ENCODE data around the gene FBRSL1.
A peak's percentile ranks its signal among the peaks of the same experiment; 100 is the strongest.

FBRSL1 gene

DNA sequence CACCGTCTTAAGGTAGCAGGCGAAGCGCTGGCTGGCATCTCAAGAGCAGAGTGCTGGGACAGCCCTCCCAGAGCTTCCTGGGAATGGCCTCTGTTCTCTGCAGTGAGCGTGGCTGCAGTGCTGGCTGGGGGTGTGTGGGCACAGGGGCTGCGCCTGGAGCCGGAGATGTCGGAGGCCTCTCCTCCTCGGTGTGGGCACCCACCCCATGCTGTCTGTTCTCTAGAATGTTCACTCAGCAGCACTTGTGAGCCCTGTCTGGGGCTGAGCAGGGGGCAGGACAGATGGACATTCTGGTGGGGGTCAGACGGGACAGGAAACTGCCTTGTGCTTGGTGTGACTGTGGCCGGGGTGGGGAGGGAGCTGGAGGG, 15.9 kb downstream of the FBRSL1 start:
- no peak overlapping the region for H3K4me3 ChIP-seq (ENCODE audit: low read depth, low read length)
- DNase-seq (ENCODE audit: low read depth) = no peak

DNA sequence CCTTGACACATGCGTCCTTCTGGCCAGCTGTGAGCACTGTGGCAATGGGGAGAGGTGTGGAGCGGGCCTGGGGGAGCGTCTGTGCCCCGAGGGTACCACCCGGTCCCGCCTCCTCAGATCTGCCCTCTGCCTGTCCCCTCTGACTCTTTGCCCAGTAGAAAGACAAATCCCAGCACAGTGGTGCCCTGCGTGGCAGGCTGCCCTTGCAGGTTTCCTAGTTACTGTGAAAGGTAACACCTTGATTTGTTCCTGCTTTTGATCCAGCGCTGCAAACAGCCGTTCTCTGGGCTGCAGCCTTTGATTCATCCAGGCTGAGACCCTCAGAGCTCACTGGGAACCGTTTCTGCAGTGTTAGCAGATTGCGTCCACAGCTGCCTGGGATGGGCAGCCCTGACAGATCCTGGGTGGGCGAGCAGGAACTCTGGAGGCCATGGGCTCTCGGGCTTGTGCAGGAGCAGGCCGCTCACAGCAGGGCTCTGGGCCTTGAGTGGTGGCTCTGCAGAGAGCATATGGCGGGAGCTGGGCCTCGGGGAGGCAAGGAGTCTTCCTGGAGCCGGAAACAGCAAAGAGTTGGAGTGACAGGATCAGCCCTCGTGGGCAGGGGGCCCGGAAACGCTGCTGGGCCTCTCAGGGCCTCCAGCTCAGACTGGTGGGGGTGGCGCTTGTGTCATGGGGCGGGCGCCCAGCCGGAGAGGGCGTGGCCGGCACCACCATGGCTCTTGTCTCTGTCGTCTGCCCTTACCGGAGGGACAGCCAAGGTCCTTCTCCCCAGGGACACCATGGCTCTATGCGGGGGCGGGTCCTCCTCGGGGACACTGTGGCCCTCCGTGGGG, 16.6 kb downstream of the FBRSL1 start:
- H3K4me3 ChIP-seq (ENCODE audit: low read depth, low read length) = peak overlapping the region; percentile 13
- peak; percentile 35 for DNase-seq (ENCODE audit: low read depth)

DNA sequence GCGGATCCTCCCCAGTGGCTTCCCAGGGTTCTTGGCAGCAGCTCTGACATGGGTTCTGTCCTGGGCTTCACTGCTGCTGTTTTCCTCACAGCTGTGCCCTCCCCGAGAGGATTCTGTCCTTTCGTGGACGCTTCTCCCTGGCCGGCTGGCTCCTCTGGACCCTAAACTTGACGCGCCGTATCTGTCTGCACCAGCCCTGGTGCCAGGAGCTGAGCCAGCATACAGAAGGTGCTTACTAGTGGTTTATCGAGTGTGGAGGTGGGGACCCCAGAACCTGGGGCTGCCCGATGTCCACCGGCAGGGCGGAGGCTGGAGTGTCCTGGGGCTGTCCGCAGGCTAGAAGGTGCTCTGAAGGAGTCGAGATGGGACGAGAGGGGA, 17.2 kb downstream of the FBRSL1 start:
- H3K4me3 ChIP-seq (ENCODE audit: low read depth, low read length) = peak overlapping the region; percentile 13
- DNase-seq (ENCODE audit: low read depth) = no peak

DNA sequence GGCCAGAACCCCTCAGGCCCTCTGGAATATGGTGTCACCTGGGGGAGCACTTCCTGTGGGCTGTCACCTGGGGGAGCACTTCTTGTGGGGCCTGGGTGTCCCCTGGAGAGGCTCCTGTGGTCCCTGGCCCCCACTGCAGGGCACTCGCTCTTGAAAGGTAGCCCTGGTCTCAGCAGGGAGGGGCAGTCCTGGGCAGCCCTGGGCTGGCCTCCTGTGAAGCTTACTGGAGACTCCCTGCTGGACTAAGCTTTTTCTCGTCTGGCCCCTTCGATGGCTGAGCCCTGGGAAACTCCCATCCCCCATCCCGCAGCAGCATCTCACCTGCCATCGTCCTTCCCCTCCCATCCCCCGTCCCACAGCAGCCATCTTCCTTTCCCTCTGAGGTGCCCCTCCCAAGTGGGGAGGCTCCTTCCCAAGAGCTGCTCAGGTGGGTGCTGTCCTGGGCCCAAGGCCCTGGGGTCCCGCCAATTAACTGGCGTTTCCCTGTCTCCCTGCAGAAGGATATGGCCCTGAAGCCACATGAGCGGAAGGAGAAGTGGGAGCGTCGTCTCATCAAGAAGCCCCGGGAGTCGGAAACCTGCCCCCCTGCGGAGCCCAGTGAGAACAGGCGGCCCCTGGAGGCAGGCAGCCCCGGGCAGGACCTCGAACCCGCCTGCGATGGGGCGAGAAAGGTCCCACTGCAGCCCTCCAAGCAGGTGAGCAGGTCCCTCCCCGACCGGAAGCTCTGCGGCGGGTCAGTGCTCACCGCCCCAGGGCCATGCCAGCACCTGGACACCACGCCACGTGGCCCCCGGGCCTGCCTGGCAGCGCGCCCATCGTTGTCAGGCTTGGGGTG, 17.9 kb downstream of the FBRSL1 start:
- DNase-seq (ENCODE audit: low read depth) = no peak
- H3K4me3 ChIP-seq (ENCODE audit: low read depth, low read length) = no peak overlapping the region

DNA sequence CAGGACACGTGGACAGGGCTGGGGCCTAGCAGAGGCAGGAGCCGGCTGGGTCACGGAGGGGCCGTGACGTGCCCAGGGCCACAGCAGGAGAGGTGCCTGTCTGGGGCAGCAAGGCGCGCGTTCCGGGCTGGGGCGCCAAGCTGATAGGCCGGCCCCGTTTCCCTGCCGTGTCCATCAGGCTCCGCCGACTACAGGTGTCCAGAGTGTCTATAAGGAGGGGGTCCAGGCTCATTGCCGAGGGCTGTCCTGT, 18.5 kb downstream of the FBRSL1 start:
- DNase-seq (ENCODE audit: low read depth) = no peak
- no peak overlapping the region for H3K4me3 ChIP-seq (ENCODE audit: low read depth, low read length)

DNA sequence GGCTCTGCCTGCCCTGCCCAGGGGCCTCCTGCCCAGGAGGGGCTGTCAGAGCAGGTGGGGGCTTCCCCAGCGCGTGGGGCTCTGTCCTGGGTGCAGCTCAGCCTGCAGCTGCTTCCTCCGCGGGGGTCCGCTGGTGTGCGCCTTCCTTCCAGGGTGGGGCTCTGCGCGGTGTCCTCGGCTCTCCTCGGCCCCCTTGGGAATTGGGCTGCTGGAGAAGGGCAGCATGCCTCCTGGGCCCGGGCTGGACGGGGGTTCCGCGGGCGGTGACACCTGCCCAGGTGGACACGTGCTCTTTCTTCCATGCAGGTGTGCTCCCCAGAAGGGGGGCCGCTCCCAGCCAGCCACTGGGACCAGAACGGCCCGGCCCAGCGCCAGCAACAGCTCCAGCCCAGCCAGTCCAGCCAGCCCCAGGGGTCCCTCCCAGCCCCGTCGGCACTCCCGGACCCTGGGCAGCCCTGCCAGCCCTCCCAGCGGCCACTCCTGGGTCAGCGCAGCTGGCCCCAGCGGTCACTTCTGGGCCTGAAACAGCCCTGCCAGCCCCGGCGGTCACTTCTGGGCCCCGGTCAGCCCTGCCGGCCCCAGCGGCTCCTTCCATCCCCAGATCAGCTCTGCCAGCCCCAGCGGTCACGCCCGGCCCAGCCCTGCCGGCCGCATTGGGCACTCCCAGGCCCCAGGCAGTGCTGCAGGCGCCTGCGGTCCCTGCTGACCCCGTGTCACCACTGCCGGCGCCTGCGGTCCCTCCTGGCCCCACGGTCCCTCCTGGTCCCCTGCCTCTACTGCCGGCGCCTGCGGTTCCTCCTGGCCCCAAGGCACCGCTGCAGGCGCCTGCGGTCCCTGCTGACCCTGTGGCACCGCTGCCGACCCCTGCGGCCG, 19.1 kb downstream of the FBRSL1 start:
- H3K4me3 ChIP-seq (ENCODE audit: low read depth, low read length) = no peak overlapping the region
- DNase-seq (ENCODE audit: low read depth) = no peak

DNA sequence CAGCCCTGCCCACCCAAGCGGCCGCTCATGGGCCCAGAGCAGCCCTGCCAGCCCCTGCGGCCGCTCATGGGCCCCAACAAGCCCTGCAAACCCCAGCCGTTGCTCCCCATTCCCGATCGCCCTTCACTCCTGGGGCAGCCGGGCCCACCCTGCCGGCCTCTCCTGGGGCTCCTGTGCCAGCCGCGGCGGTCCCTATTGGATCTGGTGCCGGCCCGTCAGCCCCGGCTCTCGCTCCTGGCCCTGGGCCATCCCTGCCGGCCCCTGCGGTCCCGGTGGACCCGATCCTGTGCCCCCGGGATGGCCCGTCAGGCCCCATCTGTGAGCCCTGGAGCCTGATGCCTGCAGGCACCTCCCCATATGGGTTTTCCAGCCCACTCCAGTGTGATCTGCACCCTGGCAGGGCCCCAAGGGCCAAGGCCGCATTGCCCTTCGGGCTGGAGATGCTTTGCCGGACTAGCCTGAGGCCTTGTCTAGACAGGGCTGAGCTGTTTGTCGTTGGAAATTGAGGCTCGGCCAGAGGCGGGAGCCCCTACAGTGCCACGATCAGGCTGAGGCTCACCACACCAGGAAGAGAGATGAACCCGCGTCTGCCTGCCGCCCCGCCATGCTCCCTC, 20.3 kb downstream of the FBRSL1 start:
- no peak overlapping the region for H3K4me3 ChIP-seq (ENCODE audit: low read depth, low read length)
- DNase-seq (ENCODE audit: low read depth) = no peak

DNA sequence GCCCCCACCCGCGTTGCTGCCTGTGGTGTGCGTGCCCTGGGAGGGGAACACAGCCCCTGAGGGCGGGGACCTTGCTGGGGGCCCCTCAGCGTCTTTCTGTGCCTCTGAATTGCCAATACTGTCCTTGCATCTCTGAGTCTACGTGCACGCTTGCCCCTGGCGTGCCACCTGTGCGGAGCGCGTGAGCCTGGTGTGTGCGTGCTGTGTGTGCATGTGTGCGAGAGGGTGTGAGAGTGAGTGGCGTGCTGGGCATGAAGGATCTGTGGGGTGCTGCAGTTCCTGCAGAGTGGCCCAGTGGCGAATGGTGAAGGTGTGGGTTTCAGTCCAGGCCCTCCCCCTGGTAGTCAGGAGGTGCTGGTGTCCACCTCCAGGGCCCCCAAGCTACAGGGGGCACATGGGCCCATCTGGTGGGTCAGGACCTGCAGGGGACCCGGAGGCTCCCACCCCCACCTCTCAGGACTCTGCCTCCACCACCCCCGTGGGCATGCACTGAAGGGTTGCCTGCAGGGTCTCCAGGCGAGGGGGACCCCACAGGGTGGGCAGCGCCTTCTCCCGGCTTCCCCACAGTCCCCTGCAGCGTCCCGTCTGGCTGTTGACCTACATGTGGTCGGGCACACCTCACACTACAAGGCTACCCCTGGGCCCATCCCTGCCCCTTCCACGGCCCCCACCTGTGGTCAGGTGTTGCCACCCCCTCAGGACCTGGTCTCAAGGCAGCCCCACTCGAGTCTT, 21.0 kb downstream of the FBRSL1 start:
- DNase-seq (ENCODE audit: low read depth) = no peak
- H3K4me3 ChIP-seq (ENCODE audit: low read depth, low read length) = no peak overlapping the region

DNA sequence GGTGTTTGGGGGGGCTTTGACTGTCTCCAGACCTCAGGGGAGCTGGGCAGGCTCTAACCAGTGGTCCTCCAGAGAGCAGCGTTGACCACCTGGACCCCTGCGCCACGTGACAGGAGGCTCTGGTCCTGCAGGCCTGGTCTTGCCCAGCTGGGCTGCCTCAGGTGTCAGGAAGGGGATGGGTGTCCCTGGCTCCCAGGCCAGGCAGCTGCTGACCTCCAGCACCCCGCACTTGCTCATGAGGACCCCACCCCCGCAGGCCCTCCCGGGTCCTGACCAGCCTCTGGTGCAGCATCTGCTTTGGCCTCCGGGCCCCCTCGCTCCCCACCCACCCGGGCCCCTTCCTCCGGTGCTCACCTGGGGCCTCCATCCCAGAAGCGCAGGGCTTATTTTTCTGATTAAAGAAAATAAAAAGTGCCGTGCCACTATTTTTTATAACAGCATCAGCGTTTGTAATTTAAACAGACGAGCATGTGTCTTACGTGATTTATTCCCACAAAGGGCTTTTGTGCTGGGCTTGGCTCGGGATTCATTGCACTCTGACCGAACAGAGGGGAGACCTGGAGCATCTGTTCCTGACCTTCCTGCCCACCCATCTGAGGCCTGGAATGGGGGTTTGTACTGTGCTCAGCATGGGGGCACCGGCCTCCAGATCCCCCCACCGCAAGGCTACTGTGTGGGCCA, 21.7 kb downstream of the FBRSL1 start:
- DNase-seq (ENCODE audit: low read depth) = no peak
- H3K4me3 ChIP-seq (ENCODE audit: low read depth, low read length) = no peak overlapping the region

DNA sequence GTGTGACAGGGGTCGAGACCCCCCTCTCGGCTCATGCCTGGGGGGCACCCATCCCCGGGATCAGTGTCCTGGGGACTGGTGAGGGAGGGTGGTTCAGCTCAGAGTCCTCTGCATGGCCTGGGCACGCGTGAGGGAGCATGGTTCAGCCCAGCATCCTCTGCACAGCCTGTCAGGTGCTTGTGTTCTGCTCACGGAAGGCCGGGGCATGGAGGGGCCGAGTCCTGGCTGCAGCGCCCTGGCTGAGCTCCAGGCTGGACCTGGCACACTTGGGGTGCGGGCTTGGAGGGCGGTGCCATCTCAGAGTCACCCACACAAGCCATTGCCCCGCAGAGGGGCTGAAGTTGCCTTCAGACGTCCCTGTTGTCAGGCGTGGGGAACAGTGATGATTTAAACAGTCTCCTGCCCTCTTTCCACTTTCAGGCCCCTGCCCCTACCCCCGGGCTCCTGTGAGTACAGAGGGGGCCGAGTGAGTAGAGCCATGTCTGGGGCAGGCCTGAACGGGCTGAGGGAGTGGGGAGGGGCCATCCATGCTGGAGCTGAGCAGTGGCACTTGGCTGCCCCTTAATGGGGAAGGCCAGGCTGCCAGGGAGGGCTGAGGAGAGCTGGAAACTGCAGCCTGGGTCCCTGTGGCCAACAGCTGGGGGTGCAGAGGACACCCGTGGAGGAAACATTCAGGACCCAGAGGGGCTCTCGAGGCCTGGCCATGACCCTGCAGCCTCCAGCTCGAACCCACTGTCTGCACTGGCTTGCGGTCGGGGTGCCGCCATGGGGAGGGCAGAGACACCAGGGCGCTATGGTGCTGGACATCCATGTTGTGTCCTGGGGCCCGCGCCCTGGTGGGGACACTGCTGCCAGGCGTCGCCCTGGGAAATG, 22.5 kb downstream of the FBRSL1 start:
- DNase-seq (ENCODE audit: low read depth) = no peak
- no peak overlapping the region for H3K4me3 ChIP-seq (ENCODE audit: low read depth, low read length)

DNA sequence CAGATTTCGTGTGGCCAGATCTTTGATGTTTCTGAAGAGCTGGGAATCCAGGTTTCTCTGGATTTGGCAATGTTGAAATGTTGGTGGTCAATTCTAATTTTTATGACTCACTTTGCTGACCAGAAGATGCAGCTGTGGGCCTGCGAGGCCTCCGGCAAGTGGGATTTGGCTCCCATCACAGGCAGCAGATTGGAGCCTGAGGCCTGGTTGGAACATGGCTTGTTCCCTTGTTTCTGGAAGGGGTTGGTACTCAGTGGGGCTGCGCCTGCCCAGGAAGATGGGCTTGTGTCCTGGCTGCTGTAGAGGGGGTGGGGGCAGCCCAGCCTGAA, 23.1 kb downstream of the FBRSL1 start:
- H3K4me3 ChIP-seq (ENCODE audit: low read depth, low read length) = no peak overlapping the region
- DNase-seq (ENCODE audit: low read depth) = peak; percentile 31

DNA sequence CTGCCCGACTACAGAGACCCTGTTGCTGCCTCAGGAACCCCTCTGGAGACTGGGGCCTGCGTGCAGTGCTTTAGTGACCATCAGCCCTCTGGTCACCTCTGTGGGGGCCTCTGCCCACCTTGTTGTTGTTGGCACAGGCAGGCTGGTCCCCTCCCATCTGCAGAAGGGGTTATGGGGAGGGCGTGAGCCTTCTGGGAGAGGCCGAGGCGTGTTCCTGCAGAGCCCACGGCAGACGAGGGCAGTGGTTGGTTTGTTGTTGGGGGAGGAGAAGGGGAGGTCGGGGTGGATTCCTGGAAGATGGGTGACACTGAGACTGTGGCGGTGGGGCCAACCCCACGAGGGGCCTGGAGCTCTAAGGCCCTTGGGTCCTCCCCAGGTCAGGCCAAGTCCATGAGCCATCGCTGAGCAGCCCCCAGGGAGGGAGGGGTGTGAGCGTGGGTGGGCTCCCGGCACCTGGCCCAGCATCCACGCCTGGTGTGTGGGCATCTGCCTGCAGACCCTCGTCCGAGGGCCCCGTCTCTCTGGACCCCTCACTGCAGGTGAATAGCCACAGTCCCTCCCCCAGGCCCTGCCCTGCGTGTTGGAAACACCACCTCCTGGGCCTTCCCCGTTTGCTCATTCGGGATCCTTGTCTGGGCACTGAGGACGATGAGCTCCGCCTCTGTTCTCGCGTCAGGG, 23.6 kb downstream of the FBRSL1 start:
- no peak overlapping the region for H3K4me3 ChIP-seq (ENCODE audit: low read depth, low read length)
- no peak for DNase-seq (ENCODE audit: low read depth)

DNA sequence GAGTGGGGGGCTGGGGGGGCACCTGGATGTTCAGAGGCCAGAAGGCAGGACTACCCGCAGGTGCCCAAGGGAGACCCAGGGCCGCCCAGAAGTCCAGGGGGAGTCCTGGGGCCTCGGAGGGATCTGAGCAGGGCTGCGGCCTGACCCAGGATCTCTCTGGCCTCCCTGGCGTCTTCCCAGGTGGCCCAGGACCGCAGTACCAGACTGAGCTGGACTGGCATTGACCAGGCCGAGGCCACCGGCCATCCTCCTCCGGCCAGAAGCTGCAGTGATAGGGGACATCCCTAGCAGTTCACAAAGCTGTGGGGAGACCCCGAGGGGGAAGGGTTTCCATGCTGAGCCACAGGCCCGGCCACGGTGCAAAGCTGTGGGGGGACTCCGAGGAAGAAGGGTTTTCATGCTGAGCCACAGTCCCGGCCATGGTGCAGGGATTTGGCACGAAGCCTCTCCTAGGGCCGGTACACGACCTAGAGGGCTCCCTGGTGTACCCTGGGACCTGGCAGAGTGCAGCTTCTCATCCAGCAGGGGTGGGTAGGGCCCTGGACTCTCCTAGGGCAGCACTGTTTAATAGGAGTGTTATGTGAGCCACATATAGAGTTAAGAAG, 24.4 kb downstream of the FBRSL1 start:
- H3K4me3 ChIP-seq (ENCODE audit: low read depth, low read length) = no peak overlapping the region
- no peak for DNase-seq (ENCODE audit: low read depth)

DNA sequence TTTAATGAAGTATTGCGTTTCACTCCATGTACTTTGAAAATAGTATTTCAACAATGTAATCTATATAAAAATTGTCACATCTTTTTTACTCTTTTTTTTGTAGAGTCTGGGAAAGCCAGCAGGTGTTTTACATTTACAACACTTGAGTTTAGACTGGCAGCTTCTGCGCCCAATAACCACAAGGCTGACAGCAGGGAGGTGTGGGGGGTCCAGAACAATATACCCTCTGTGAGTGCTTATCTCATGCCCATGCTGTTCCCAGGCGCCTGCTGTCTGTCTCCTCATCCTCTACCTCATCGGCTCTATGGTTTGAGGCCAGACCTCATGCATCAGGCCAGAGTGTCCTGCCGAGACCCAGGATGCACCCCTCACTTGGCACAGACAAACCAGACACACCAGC, 24.9 kb downstream of the FBRSL1 start:
- H3K4me3 ChIP-seq (ENCODE audit: low read depth, low read length) = no peak overlapping the region
- no peak for DNase-seq (ENCODE audit: low read depth)

DNA sequence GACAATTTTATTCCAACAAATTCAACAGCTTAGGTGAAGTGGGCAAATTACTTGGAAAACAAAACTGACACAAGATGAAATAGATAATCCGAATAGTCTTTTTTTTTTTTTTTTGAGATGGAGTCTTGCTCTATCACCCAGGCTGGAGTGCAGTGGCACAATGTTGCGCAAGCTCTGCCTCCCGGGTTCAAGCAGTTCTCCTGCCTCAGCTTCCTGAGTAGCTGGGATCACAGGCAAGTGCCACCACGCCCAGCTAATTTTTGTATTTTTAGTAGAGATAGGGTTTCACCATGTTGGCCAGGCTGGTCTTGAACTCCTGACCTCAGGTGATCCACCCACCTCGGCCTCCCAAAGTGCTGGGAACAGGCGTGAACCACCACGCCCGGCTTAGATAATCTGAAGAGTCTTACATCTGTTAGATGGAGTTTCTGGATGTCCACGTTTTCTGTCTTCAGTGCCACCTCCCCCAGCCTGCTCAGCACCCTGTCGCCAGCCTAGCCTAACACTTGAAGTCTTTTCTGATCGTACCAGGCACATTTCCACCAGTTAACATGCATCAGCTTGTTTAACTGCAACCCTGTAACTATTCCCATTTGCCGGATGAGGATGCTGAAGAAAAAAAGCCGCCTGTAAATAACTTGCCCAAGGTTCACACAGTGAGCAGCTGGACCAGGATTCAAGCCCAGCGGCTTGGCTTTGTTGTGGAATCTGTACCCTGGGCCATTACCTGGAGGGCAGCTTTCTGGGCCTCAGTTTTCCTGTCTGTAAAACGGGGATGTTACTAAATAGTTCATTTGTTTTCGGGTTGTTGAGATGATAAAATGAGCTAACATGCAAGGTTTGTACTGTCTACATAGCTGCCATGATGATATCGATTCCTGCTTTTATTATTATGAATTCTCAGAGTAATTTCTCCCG, 26.4 kb downstream of the FBRSL1 start:
- no peak overlapping the region for H3K4me3 ChIP-seq (ENCODE audit: low read depth, low read length)
- DNase-seq (ENCODE audit: low read depth) = no peak
